HFFc6 (cell line): Measurements from ENCODE around the gene TTLL13. TPM values are rescaled to one million over a fixed set of nuclear protein-coding genes. Genes with fewer than 3 reads are reported as not detected.

ENCODE experiments used
- DNase-seq: peaks from one replicate; pipeline ENCODE4 v3.0.0-alpha.2; 2018
- H3K27ac Mint-ChIP-seq: 2 replicates; pipeline ENCODE4 v1.8.0; 2020; ENCODE audit warnings: mild to moderate bottlenecking, mixed read lengths
- H3K27me3 Mint-ChIP-seq: 2 replicates; pipeline ENCODE4 v1.8.0; 2021; ENCODE audit warnings: mild to moderate bottlenecking, moderate library complexity, mixed read lengths; ENCODE audit not compliant: insufficient read depth
- H3K36me3 Mint-ChIP-seq: 2 replicates; pipeline ENCODE4 v1.8.0; 2021; ENCODE audit warnings: low read depth, mixed read lengths
- H3K4me1 Mint-ChIP-seq: 2 replicates; pipeline ENCODE4 v1.8.0; 2020; ENCODE audit warnings: low read depth, mixed read lengths
- H3K4me3 Mint-ChIP-seq: 2 replicates; pipeline ENCODE4 v1.8.0; 2020; ENCODE audit warnings: mild to moderate bottlenecking, moderate library complexity, mixed read lengths
- H3K9me3 Mint-ChIP-seq: 2 replicates; pipeline ENCODE4 v1.8.0; 2020; ENCODE audit warnings: mild to moderate bottlenecking, mixed read lengths
- total RNA-seq, 6 experiments: library from RNA; stranded (reverse); fragmentation: NEBNext Ultra II Directional; extraction: Animal tissue kit (Norgen Biotek cat#: 25700); gene quantifications; 2 replicates in 1 of 6; 3 replicates in 5 of 6; pipeline ENCODE4 v1.2.3, GENCODE V29; 2021
- TF ChIP-seq, protein P1 (sequence below): fragments of 200-600 bp; sonication (generic); IDR thresholded peaks from 2 replicates; pipeline ENCODE4 v1.5.0; 2021; ENCODE audit warnings: antibody characterized with exemption, mild to moderate bottlenecking

The TTLL13 gene
- total RNA-seq, 6 experiments from 2014 or later: 0.07 to 0.14 TPM; not detected in 4

DNA sequence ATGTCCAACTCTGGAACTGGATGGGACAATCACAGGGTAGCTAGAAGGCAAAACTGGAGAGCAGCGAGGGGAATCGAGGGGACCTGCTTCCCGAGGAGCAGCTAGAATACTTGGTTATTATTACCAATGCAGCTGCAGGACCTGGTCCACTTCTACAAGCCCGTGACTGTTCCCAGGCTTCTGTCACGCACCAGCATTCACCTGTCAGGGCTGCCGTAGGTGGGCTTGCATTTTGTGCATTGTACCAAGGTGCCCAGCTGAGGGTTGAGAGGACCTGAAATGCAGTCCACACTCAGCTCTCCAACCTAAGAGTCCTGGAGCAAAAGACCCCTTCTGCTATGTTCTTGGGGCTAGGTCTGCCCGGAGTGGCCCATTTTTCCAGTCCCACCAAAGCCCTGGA, 45.9 kb upstream of the TTLL13 start:
- peaks cover 4% of the 10 kb centered on the region for H3K27me3 Mint-ChIP-seq
- peaks cover 10% of the 10 kb centered on the region for H3K4me1 Mint-ChIP-seq
- H3K36me3 Mint-ChIP-seq: no peaks in the 10 kb centered on the region; the same call in 1 of the 2 replicates
- no peak overlapping the region for H3K27ac Mint-ChIP-seq
- H3K4me3 Mint-ChIP-seq: no peak overlapping the region
- DNase-seq: no peak
- TF ChIP-seq, protein P1, sequence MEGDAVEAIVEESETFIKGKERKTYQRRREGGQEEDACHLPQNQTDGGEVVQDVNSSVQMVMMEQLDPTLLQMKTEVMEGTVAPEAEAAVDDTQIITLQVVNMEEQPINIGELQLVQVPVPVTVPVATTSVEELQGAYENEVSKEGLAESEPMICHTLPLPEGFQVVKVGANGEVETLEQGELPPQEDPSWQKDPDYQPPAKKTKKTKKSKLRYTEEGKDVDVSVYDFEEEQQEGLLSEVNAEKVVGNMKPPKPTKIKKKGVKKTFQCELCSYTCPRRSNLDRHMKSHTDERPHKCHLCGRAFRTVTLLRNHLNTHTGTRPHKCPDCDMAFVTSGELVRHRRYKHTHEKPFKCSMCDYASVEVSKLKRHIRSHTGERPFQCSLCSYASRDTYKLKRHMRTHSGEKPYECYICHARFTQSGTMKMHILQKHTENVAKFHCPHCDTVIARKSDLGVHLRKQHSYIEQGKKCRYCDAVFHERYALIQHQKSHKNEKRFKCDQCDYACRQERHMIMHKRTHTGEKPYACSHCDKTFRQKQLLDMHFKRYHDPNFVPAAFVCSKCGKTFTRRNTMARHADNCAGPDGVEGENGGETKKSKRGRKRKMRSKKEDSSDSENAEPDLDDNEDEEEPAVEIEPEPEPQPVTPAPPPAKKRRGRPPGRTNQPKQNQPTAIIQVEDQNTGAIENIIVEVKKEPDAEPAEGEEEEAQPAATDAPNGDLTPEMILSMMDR: no peak
- no peaks in the 10 kb centered on the region for H3K9me3 Mint-ChIP-seq

DNA sequence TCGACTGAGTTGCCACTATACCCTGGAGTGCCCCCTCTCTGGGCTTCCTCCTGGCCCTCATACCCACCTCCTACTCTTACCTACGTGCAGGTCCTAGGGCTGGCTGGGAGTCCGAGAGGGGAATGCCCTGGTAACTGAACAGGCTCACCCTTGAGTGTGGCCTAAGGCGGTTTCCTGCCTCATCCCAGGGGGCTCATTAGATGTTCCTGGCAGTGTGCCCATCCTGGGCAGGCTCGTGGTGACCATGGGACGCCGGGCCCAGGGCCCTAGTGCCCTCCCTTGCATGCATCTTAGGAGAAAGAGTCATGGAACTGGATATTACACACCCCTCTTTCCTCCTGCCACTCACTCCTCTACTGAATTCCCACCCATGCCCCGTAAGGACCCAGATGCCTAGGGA, 45.4 kb upstream of the TTLL13 start:
- DNase-seq: no peak
- H3K4me1 Mint-ChIP-seq: peaks cover 6% of the 10 kb centered on the region
- H3K4me3 Mint-ChIP-seq: no peak overlapping the region
- peaks cover 4% of the 10 kb centered on the region for H3K27me3 Mint-ChIP-seq
- TF ChIP-seq, protein P1: no peak
- no peaks in the 10 kb centered on the region; the same call in 1 of the 2 replicates for H3K36me3 Mint-ChIP-seq
- H3K9me3 Mint-ChIP-seq: no peaks in the 10 kb centered on the region
- no peak overlapping the region for H3K27ac Mint-ChIP-seq

DNA sequence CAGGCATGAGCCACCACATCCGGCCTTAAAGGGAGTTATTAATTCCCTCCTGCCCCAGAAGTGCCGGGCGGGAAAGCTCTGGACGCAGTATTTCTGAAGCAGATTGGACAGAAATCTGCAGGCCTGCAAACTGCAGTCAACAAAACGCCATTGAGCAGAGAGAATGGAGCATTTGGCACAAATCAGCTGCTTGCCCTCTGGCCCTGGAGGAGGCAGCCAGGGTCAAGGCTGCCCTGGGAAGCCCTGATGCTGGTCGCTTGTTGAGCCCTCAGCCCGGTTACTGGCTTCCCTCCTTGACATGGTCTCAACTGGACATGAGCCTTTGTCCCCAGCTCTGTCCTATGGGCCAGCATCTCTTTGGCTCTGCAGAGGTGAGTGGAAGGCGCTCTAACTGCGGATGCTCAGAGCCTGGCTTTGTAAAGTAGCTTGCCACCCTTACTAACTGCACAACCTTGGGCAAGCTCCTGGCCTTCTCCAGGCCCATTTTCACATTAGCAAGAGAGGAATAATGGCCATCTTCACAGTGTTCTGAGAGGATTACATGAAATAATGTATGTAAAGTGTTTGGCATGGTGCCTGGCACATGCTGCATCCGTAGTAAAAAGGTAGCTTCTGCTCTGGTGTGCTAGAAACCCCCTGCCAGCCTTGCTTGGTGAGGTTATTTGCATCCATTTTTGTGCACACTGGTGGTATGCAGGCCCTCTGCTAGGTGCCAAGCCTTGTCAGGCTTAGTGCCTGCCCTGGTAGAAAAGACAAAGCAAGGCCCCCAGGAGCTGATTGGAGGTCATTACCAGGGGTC, 44.1 kb upstream of the TTLL13 start:
- H3K27ac Mint-ChIP-seq: no peak overlapping the region
- TF ChIP-seq, protein P1: no peak
- peaks cover 4% of the 10 kb centered on the region for H3K27me3 Mint-ChIP-seq
- H3K4me3 Mint-ChIP-seq: no peak overlapping the region
- H3K36me3 Mint-ChIP-seq: no peaks in the 10 kb centered on the region; the same call in 1 of the 2 replicates
- peaks cover 6% of the 10 kb centered on the region for H3K4me1 Mint-ChIP-seq
- no peaks in the 10 kb centered on the region for H3K9me3 Mint-ChIP-seq
- no peak for DNase-seq

DNA sequence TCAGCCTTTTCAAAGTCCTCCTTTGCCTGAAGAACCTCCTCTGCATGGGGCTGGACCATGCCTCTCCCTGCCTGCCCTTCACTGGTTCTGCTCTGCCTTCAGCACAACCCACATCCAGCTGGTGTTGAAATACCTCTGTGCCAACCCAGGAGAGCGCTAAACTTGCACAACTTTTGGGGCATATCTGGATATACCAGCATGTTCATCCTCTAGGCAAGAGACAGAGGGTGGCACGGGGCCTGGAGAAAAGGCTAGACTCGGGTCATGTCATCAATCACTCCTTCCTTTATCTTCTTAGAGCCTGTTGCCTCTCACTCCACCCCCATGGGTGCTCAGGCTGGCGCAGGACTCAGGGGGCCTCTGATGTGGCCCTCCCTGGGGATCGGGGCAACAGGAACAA, 43.5 kb upstream of the TTLL13 start:
- no peak for DNase-seq
- Mint-ChIP-seq H3K27me3 (peaks cover 4% of the 10 kb centered on the region; the same call in 1 of the 2 replicates), H3K27ac (no peak overlapping the region), H3K36me3 (no peaks in the 10 kb centered on the region; the same call in 1 of the 2 replicates), H3K4me1 (peaks cover 6% of the 10 kb centered on the region), H3K9me3 (no peaks in the 10 kb centered on the region), H3K4me3 (no peak overlapping the region)
- TF ChIP-seq, protein P1: no peak

DNA sequence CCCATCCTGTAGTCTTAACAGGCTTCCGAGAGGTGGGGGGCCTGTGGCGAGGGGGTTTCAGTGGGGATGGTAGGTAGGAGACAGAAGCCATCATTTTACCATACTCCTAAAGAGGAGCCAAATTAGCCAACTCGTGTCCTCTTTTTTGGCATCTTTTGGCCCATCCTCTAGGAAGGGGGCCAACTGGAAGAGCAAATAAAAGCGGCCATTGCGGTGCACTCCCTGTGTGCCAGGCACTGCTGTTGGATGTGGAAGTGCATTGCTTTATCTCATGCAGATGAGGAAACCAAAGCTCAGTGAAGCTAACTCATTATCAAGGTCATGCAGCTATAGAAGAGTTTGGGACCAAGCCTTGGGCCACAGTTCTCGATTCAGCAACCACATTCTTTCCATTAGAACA, 42.1 kb upstream of the TTLL13 start:
- TF ChIP-seq, protein P1: no peak
- no peaks in the 10 kb centered on the region; the same call in 1 of the 2 replicates for H3K36me3 Mint-ChIP-seq

More for the DNA sequence above, 42.1 kb upstream of the TTLL13 start:
- Mint-ChIP-seq H3K9me3 (no peaks in the 10 kb centered on the region), H3K4me1 (peaks cover 16% of the 10 kb centered on the region), H3K27ac (no peak overlapping the region), H3K4me3 (no peak overlapping the region), H3K27me3 (peaks cover 4% of the 10 kb centered on the region; the same call in 1 of the 2 replicates)
- no peak for DNase-seq
